Transverse colon (tissue), 4 donors: Measurements from ENCODE around the gene PDE10A. TPM values are rescaled to one million over a fixed set of nuclear protein-coding genes. Genes with fewer than 3 reads are reported as not detected.

Experiments used
- DNase-seq: peaks from one replicate; pipeline ENCODE4 v3.0.0-alpha.2; 2019
- H3K27ac ChIP-seq, 4 donors: fragments of 200-600 bp; sonication (generic); 2 replicates each; pipeline ENCODE4 v1.5.1; 2016 to 2018; ENCODE audit warnings: inconsistent platforms in 4 of 4
- H3K27me3 ChIP-seq: fragments of 200-600 bp; sonication (generic); 2 replicates; pipeline ENCODE4 v1.5.1; 2017; ENCODE audit warnings: inconsistent platforms
- H3K36me3 ChIP-seq, 4 donors: fragments of 200-600 bp; sonication (generic); 2 replicates each; pipeline ENCODE4 v1.5.1; 2017 to 2019; ENCODE audit warnings: inconsistent platforms in 4 of 4
- H3K4me1 ChIP-seq, 4 donors: fragments of 200-600 bp; sonication (generic); 2 replicates each; pipeline ENCODE4 v1.5.1; 2017 to 2020; ENCODE audit warnings: inconsistent platforms in 4 of 4
- H3K4me3 ChIP-seq, 4 donors: fragments of 200-600 bp; sonication (generic); 1 replicate in 1 of 4; 2 replicates in 3 of 4; pipeline versions ENCODE4 v1.5.1 to v1.6.1; 2017 to 2019; ENCODE audit warnings: inconsistent platforms in 4 of 4
- H3K9me3 ChIP-seq, 2 donors: fragments of 200-600 bp; sonication (generic); 2 replicates each; pipeline ENCODE4 v1.5.1; 2017 to 2019; ENCODE audit warnings: inconsistent platforms in 2 of 2
- CTCF ChIP-seq, 5 experiments: fragments of 200-600 bp in 3 of 5; fragments of 450-650 bp in 2 of 5; sonication (generic) in 3 of 5; IDR thresholded peaks; 1 replicate in 2 of 5; 2 replicates in 3 of 5; pipeline ENCODE4 v1.5.1; 2016 to 2017; ENCODE audit warnings: antibody characterized with exemption in 5 of 5, inconsistent platforms in 3 of 5, mild to moderate bottlenecking in 2 of 5, moderate library complexity in 1 of 5
- EP300 ChIP-seq: sonication (generic); formaldehyde crosslinking; IDR thresholded peaks from one replicate; pipeline ENCODE4 v1.6.1; 2017; ENCODE audit warnings: antibody characterized with exemption, low read depth
- POLR2A ChIP-seq: fragments of 450-650 bp; IDR thresholded peaks from one replicate; pipeline ENCODE4 v1.6.1; 2016; ENCODE audit warnings: antibody characterized with exemption, mild to moderate bottlenecking, moderate library complexity
- POLR2AphosphoS5 ChIP-seq, 3 donors: sonication (generic); formaldehyde crosslinking; IDR thresholded peaks; one replicate each; pipeline ENCODE4 v1.6.1; 2016; ENCODE audit warnings: antibody characterized with exemption in 3 of 3
- WGBS, 2 donors: methylation state at CpG; one replicate each; pipeline ENCODE4 v1.1.5; 2018; ENCODE audit warnings: low coverage in 1 of 2; 5-methylcytosine and 5-hydroxymethylcytosine counted together
- in situ Hi-C, 4 donors: fragments of 200-750 bp; cut with MboI; loops; one replicate each; pipeline versions ENCODE4 v1.15.0 to v1.15.1; 2017; ENCODE audit warnings: low sequenced_read_pairs in 3 of 4, low pct_ligation_motif_present in 1 of 4, low pct_unique_long_range_greater_than_20kb in 1 of 4
- intact Hi-C: fragments of 100-400 bp; cut with DNase I; formaldehyde crosslinking; loops from one replicate; pipeline ENCODE4 v1.15.1; 2023; ENCODE audit warnings: low total_unique reads
- total RNA-seq, 4 donors: library from RNA; depleted of rRNA; stranded (reverse); fragments of >200 nt; gene quantifications; one replicate each; pipeline ENCODE4 v1.1.0, GENCODE V29; 2016

Gene PDE10A
- total RNA-seq, 4 donors from 2014 or later, result 1.4 to 15.3 (median 4.3) TPM

GRCh38 chr6:165497472-165497871 lies 165.6 kb downstream of the PDE10A start:
- in situ Hi-C loops, result no loop called here
- 81 to 93% methylated on average over 4 of the region's 4 CpGs for WGBS, 2 donors
- intact Hi-C loops, result no loop called here

GRCh38 chr6:165488624-165489295 lies 174.3 kb downstream of the PDE10A start:
- WGBS, 2 donors, result 72% methylated on average over 9 of the region's 9 CpGs; no CpG with 5 or more reads in 1 of the 2 donors
- Histone ChIP-seq H3K4me3 (no peak overlapping the region), H3K4me1 (no peaks in the 10 kb centered on the region), H3K9me3 (no peaks in the 10 kb centered on the region), H3K36me3 (no peaks in the 10 kb centered on the region), H3K27ac (no peak overlapping the region), H3K27me3 (no peaks in the 10 kb centered on the region)
- TF ChIP-seq POLR2A, result no peak
- TF ChIP-seq CTCF (IDR thresholded peaks at IDR 0.05), result no peak
- TF ChIP-seq POLR2AphosphoS5 (IDR thresholded peaks at IDR 0.05), result no peak
- in situ Hi-C loops (no loop called here), intact Hi-C loops (no loop called here)
- DNase-seq, result no peak

More at GRCh38 chr6:165497472-165497871, 165.6 kb downstream of the PDE10A start:
- Histone ChIP-seq H3K4me3 (no peak overlapping the region), H3K9me3 (no peaks in the 10 kb centered on the region), H3K4me1 (no peaks in the 10 kb centered on the region), H3K36me3 (no peaks in the 10 kb centered on the region), H3K27me3 (no peaks in the 10 kb centered on the region), H3K27ac (no peak overlapping the region)
- no peak for DNase-seq
- TF ChIP-seq CTCF (IDR thresholded peaks at IDR 0.05), result no peak
- no peak for TF ChIP-seq EP300
- no peak for TF ChIP-seq POLR2A
- no peak for TF ChIP-seq POLR2AphosphoS5 (IDR thresholded peaks at IDR 0.05)

DNA sequence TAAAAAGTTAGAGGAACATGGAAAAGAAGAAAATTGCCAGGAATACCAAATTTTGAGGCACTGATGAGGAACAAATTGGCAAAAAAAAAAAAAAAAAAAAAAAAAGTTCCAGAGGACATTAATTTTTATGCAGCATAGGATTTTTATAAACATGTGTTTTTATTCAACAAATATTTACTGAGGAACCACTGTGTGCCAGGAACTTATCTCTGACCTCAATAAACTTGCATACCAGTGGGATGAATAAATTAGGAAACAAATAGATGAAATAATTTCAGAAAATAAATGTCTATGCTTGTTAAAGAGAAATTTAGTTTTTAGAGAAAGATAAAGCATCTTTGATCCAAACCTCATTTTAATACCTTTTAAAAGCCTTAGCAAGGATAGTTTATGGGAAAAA lies 175.1 kb downstream of the PDE10A start:
- Histone ChIP-seq H3K36me3 (no peaks in the 10 kb centered on the region), H3K4me1 (no peaks in the 10 kb centered on the region), H3K9me3 (no peaks in the 10 kb centered on the region), H3K4me3 (no peak overlapping the region), H3K27me3 (no peaks in the 10 kb centered on the region), H3K27ac (no peak overlapping the region)
- intact Hi-C loops, result no loop called here
- DNase-seq, result no peak
- in situ Hi-C loops, result no loop called here
- TF ChIP-seq EP300, result no peak
- no peak for TF ChIP-seq POLR2A
- TF ChIP-seq POLR2AphosphoS5 (IDR thresholded peaks at IDR 0.05), result no peak
- TF ChIP-seq CTCF (IDR thresholded peaks at IDR 0.05), result no peak

DNA sequence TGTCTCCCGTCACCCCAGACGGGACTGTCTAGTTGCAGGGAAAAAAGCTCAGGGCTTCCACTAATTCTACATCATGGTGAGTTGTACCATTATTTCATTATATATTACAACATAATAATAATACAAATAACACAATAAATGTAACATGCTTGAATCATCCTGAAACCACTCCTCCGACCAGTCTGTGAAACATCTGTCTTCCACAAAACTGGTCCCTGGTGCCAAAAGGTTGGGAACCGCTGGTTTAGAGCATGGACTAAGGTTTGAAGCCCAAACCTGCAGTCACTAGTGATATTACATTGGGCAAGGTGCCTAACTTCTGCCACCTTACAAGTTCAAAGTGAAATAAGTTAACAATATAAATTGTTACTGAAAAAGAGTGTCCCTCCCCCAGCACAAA lies 175.7 kb downstream of the PDE10A start:
- 80% methylated on average over 4 of the region's 4 CpGs; no CpG with 5 or more reads in 1 of the 2 donors for whole genome bisulfite sequencing, 2 donors
- no peak overlapping the region for H3K4me3 ChIP-seq
- TF ChIP-seq CTCF (IDR thresholded peaks at IDR 0.05), result no peak
- TF ChIP-seq POLR2A, result no peak
- TF ChIP-seq POLR2AphosphoS5 (IDR thresholded peaks at IDR 0.05), result no peak
- TF ChIP-seq EP300, result no peak
- H3K27ac ChIP-seq, result no peak overlapping the region
- intact Hi-C loops, result no loop called here
- H3K27me3 ChIP-seq, result no peaks in the 10 kb centered on the region
- no peak for DNase-seq
- H3K4me1 ChIP-seq, result no peaks in the 10 kb centered on the region
- in situ Hi-C loops, result no loop called here
- H3K9me3 ChIP-seq, result no peaks in the 10 kb centered on the region
- H3K36me3 ChIP-seq, result no peaks in the 10 kb centered on the region
